Fibroblast of the aortic adventitia (primary cell): ENCODE measurements around the gene ADAT2. TPM values are rescaled to one million over a fixed set of nuclear protein-coding genes. Genes with fewer than 3 reads are reported as not detected.
A peak's percentile ranks its signal among the peaks of the same experiment; 100 is the strongest.
"Not testable (repeated sequence)": the region's sequence is repeated elsewhere in the genome, so short reads cannot be mapped to it uniquely, and the experiment has no call there.

ENCODE experiments used
- DNase-seq: peaks from one replicate; pipeline ENCODE4 v3.0.0-alpha.2; 2010; ENCODE audit warnings: low read depth
- H3K4me3 ChIP-seq: 2 replicates; pipeline ENCODE4 v1.5.1; 2011; ENCODE audit warnings: low read depth, mild to moderate bottlenecking, control low read depth, low read length, moderate library complexity
- total RNA-seq: library from RNA; depleted of rRNA; stranded (reverse); fragments of >200 nt; gene quantifications from 2 replicates; pipeline ENCODE4 v1.2.3, GENCODE V29; 2012; ENCODE audit warnings: low replicate concordance
- TF ChIP-seq, protein P1 (sequence below): IDR thresholded peaks from 2 replicates; pipeline ENCODE4 v1.5.1; 2011; ENCODE audit warnings: mild to moderate bottlenecking, low read length, control low read depth, inconsistent platforms; ENCODE audit not compliant: insufficient read depth

ADAT2 gene
- total RNA-seq, 1 donor = 7.1 TPM

DNA sequence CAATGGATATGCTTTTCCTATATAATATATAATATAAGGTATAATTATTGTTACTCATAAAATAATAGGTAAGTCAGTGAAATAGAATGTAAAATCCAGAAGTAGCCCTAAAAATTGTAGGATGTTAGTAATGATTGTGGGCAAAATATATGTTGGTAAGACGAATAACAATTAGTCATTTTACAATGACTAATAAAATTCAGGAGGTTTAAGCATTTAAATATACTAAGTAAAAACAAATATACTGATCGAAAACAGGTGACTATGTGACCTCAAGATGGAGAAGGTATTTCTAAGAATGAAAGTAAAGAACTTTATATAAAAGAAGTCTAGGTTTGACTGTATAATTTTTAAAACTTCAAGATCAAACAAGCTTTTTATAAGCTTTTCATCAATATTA is 32.1 kb upstream of the ADAT2 start:
- H3K4me3 ChIP-seq = no peak overlapping the region
- TF ChIP-seq, protein P1, sequence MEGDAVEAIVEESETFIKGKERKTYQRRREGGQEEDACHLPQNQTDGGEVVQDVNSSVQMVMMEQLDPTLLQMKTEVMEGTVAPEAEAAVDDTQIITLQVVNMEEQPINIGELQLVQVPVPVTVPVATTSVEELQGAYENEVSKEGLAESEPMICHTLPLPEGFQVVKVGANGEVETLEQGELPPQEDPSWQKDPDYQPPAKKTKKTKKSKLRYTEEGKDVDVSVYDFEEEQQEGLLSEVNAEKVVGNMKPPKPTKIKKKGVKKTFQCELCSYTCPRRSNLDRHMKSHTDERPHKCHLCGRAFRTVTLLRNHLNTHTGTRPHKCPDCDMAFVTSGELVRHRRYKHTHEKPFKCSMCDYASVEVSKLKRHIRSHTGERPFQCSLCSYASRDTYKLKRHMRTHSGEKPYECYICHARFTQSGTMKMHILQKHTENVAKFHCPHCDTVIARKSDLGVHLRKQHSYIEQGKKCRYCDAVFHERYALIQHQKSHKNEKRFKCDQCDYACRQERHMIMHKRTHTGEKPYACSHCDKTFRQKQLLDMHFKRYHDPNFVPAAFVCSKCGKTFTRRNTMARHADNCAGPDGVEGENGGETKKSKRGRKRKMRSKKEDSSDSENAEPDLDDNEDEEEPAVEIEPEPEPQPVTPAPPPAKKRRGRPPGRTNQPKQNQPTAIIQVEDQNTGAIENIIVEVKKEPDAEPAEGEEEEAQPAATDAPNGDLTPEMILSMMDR = no peak
- no peak for DNase-seq

DNA sequence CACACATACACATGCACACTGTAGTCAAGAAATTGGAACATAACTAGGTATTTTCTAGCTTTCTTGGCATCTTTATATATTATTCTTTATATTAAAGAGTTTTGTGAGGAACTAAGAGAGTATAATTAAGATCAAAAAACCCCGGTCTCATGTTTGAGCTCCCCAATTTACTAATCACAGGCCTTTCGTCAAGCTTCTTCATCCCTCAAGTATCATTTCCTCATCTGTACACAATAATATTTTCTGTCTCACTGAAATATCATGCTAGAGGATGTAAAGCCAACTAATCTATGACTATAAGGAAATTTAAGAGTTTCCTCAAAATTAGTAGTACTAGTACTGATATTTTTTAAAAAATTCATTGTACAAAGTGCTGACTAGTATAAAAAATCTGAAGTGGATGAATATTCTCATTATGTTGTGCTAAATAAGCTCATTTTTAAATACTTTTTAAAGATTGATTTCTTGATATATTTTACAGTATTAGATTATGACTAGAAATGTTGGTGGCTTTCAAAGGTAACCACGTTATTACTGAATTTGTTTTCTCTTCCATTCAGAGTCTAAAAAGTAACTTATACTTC is 28.1 kb upstream of the ADAT2 start:
- TF ChIP-seq, protein P1 = no peak
- no peak overlapping the region for H3K4me3 ChIP-seq
- no peak for DNase-seq

DNA sequence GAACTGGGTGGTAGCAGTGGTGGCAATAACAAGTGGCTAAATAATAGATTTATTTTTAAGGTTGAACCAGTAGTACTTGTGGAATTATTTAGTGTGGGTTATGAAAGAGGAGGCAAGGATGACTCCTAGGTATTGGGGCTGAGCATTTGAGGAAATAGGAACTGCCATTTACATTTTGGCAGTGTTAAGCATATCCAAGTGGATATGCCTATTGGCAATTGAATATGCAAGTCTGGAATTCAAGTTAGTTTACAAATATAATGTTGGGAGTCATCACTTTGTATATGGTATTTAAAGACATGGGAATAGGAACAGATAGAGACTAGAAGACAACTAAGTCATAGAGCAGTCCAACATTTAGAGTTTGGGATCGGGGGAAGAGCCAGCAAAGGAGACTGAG is 26.1 kb upstream of the ADAT2 start:
- DNase-seq = no peak
- TF ChIP-seq, protein P1 = no peak
- no peak overlapping the region for H3K4me3 ChIP-seq

DNA sequence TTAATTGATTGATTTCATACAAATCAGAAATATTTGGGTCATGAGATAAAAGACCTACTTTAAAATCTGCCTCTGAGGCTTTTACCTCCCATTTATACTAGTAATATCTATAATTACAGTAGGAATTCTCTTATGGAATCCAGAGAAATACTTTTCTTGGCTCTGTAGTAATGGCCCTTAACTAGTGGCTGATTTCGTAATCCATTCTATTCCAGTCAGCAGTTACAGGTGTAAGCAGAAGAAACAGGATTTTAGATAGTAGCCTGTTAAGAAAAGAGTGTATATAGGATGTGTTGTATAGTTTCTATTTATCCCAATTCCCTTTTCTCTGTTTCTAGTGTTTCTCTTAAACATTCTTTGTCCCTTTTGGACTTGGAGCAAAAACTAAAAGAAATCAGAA is 21.3 kb upstream of the ADAT2 start:
- TF ChIP-seq, protein P1 = no peak
- no peak for DNase-seq
- H3K4me3 ChIP-seq = no peak overlapping the region

DNA sequence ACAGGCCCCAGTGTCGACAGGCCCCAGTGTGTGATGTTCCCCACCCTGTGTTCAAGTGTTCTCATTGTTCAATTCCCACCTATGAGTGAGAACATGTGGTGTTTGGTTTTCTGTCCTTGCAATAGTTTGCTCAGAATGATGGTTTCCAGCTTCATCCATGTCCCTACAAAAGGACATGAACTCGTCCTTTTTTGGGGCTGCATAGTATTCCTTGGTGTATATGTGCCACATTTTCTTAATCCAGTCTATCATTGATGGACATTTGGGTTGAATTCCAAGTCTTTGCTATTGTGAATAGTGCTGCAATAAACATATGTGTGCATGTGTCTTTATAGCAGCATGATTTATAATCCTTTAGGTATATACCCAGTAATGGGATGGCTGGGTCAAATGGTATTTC is 18.3 kb upstream of the ADAT2 start:
- H3K4me3 ChIP-seq, DNase-seq: not testable (repeated sequence)

DNA sequence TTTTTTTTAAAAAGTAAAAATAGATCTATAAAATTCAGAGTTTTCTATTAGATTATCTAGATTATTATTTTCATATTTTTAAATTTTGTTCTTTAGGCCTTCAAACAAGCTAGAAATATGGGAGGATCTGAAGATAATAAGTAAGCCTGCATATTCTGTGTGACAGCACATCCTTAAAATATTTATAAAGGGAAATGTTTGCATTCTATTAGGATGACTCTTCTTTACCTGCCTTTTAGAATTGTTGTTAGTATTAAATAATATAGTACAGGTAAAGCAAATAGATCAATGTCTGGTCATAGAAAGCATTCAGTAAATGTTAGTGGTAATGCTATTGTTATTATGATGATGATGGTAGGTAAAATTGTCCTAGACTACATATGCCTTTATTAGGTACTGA is 17.5 kb upstream of the ADAT2 start:
- H3K4me3 ChIP-seq = no peak overlapping the region
- no peak for DNase-seq
- TF ChIP-seq, protein P1 = no peak

DNA sequence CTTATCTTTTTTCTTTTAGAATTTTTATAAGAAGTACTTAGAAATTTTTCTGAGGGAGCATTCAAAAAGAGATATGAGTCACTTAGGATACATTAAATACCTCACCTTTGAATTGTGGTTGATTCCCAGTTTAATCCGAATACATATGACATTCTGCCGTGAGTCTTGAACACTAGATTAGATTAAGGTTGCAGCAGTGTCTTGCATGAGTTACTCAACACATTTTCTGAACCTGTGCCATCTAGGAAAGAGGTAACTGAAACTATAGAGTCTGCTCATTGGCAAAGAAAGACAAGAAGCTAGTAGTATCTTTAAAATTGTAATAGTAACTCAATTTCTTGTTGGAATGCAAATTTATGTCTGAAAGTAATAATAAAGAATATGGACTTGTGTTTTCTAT is 15.1 kb upstream of the ADAT2 start:
- TF ChIP-seq, protein P1 = no peak
- H3K4me3 ChIP-seq = no peak overlapping the region
- DNase-seq = peak; percentile 29
